ENCODE results near the gene NTM. TPM values are rescaled to one million over a fixed set of nuclear protein-coding genes. Genes with fewer than 3 reads are reported as not detected.

The NTM gene
- total and polyA plus RNA-seq, 2 of the 8 experiments (the other 6 are each of a cell fraction or from before 2014, with no cell fraction given) = 13.4 to 20.0 TPM

DNA sequence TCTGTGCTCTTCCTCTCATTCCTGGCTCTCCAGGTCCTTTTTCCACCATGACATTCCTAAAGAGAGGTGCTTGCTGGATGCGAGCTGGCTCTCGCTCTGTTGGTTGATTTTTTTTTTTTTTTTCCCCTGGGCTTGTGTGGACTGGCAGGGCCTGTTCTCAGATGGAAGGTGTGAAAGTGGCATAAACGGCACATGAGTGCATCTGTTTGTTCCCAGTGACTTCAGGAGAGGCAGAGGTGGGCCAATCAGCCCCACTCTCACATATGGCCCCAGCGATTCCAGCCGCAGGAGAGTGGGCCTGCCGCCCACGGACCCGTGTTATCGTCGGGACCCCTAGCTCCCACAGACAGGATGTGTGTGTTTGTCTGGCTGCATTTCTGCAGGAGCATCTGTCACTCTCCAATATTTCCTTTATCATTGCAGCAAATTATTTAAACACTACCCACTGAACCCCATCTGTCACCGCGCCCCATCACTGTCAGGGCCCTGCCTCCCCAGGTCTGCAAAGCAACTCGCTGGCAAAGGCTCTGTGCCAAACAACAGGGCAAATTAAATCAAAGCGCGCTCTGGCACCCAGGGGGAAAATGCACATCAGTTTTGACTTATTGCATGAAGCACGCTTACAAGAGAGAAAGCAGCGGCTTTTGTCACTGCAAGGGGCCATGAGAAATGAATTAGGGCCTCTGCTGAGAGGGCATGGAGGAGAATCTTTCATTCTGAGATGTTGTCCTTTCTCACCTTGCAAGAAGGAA lies 886.3 kb downstream of the NTM start (continued):
- TF ChIP-seq, protein P1, sequence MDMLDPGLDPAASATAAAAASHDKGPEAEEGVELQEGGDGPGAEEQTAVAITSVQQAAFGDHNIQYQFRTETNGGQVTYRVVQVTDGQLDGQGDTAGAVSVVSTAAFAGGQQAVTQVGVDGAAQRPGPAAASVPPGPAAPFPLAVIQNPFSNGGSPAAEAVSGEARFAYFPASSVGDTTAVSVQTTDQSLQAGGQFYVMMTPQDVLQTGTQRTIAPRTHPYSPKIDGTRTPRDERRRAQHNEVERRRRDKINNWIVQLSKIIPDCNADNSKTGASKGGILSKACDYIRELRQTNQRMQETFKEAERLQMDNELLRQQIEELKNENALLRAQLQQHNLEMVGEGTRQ (IDR thresholded peaks at IDR 0.05; ENCODE audit: low read length) = no peak
- TF ChIP-seq CBX8 (IDR thresholded peaks at IDR 0.05; ENCODE audit: borderline replicate concordance, low read depth, low read length) (no peak), MAFK (IDR thresholded peaks at IDR 0.05; ENCODE audit: low read depth, low read length) (no peak), SP1 (IDR thresholded peaks at IDR 0.05; ENCODE audit: low read depth, low read length) (no peak)
